Measurements from ENCODE around the gene ULBP1.

GRCh38 chr6:149919834-149920225 is 43.9 kb upstream of the ULBP1 start:
- TF ChIP-seq ELF4 (CRISPR knock-in tag; IDR thresholded peaks at IDR 0.05; ENCODE audit: low read depth) (no peak), KAT7 (CRISPR knock-in tag; IDR thresholded peaks at IDR 0.05; ENCODE audit: borderline replicate concordance) (no peak), HMGXB4 (CRISPR knock-in tag; IDR thresholded peaks at IDR 0.05) (no peak), CREB1 (CRISPR knock-in tag; IDR thresholded peaks at IDR 0.05) (no peak), MLX (CRISPR knock-in tag; IDR thresholded peaks at IDR 0.05) (no peak), CREM (CRISPR knock-in tag; IDR thresholded peaks at IDR 0.05) (no peak)
- TF ChIP-seq, protein P1, sequence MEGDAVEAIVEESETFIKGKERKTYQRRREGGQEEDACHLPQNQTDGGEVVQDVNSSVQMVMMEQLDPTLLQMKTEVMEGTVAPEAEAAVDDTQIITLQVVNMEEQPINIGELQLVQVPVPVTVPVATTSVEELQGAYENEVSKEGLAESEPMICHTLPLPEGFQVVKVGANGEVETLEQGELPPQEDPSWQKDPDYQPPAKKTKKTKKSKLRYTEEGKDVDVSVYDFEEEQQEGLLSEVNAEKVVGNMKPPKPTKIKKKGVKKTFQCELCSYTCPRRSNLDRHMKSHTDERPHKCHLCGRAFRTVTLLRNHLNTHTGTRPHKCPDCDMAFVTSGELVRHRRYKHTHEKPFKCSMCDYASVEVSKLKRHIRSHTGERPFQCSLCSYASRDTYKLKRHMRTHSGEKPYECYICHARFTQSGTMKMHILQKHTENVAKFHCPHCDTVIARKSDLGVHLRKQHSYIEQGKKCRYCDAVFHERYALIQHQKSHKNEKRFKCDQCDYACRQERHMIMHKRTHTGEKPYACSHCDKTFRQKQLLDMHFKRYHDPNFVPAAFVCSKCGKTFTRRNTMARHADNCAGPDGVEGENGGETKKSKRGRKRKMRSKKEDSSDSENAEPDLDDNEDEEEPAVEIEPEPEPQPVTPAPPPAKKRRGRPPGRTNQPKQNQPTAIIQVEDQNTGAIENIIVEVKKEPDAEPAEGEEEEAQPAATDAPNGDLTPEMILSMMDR (IDR thresholded peaks at IDR 0.05): no peak

All from WTC11 (cell line).